Natural killer cell (primary cell): Measurements from ENCODE around the gene PRELP. TPM values are rescaled to one million over a fixed set of nuclear protein-coding genes. Genes with fewer than 3 reads are reported as not detected.

Source experiments
- ATAC-seq, 3 donors: fragments of 150-1000 bp in 2 of 3; fragments of 200-7000 bp in 1 of 3; cut with Tn5 transposase; 1 replicate in 1 of 3; 2 replicates in 2 of 3; pipeline ENCODE4 v1.10.0; 2021; ENCODE audit warnings: mild to moderate bottlenecking in 2 of 3, moderate library complexity in 2 of 3
- DNase-seq, 2 donors: peaks; one replicate each; pipeline versions ENCODE4 v3.0.0 to v3.0.0-alpha.2; 2013 to 2021; ENCODE audit warnings: mixed read lengths in 1 of 2
- H3K27ac ChIP-seq: one replicate; pipeline ENCODE4 v1.5.1; 2013; ENCODE audit warnings: mild to moderate bottlenecking, low read length
- H3K27me3 ChIP-seq: one replicate; pipeline ENCODE4 v1.6.1; 2013; ENCODE audit warnings: low read length; ENCODE audit not compliant: control insufficient read depth, insufficient read depth
- H3K36me3 ChIP-seq: one replicate; pipeline ENCODE4 v1.6.1; 2013; ENCODE audit warnings: low read length; ENCODE audit not compliant: control insufficient read depth, insufficient read depth
- H3K4me1 ChIP-seq: one replicate; pipeline ENCODE4 v1.6.1; 2013; ENCODE audit warnings: low read length; ENCODE audit not compliant: control insufficient read depth, insufficient read depth
- H3K4me3 ChIP-seq: one replicate; pipeline ENCODE4 v1.5.1; 2013; ENCODE audit warnings: low read length
- H3K9me3 ChIP-seq: one replicate; pipeline ENCODE4 v1.6.1; 2013; ENCODE audit warnings: low read length; ENCODE audit not compliant: control insufficient read depth, insufficient read depth
- H3K27ac Mint-ChIP-seq, 2 donors: one replicate each; pipeline ENCODE4 v1.8.0; 2022; ENCODE audit warnings: mild to moderate bottlenecking in 2 of 2, mixed read lengths in 2 of 2, moderate library complexity in 1 of 2
- H3K27me3 Mint-ChIP-seq, 2 donors: one replicate each; pipeline ENCODE4 v1.8.0; 2022; ENCODE audit warnings: low read depth in 2 of 2, mixed read lengths in 2 of 2
- H3K36me3 Mint-ChIP-seq: one replicate; pipeline ENCODE4 v1.8.0; 2022; ENCODE audit warnings: mixed read lengths
- H3K4me1 Mint-ChIP-seq, 2 donors: one replicate each; pipeline ENCODE4 v1.8.0; 2022; ENCODE audit warnings: mixed read lengths in 2 of 2
- H3K4me3 Mint-ChIP-seq: one replicate; pipeline ENCODE4 v1.8.0; 2022; ENCODE audit warnings: mild to moderate bottlenecking, moderate library complexity, mixed read lengths
- H3K9me3 Mint-ChIP-seq, 2 donors: one replicate each; pipeline ENCODE4 v1.8.0; 2022; ENCODE audit warnings: mixed read lengths in 2 of 2
- WGBS: methylation state at CpG from one replicate; pipeline ENCODE4 v1.1.7; 2013; ENCODE audit warnings: missing lambda C conversion rate; ENCODE audit not compliant: insufficient coverage; 5-methylcytosine and 5-hydroxymethylcytosine counted together
- intact Hi-C: fragments of 100-400 bp; cut with micrococcal nuclease; formaldehyde crosslinking; loops from one replicate; pipeline ENCODE4 v1.14.2; 2022
- total RNA-seq, 4 donors: library from RNA; stranded (reverse); fragments of 120-200 nt in 1 of 4; gene quantifications; one replicate each; pipeline versions ENCODE4 v1.2.3 to v1.2.4, GENCODE V29; 2013 to 2022
- TF ChIP-seq, protein P1 (sequence below): fragments of 200-600 bp; IDR thresholded peaks from one replicate; pipeline ENCODE4 v1.8.0; 2022; ENCODE audit warnings: antibody characterized with exemption

Gene PRELP
- total RNA-seq, 3 donors from 2014 or later (not counting 1 experiment from before 2014, with no cell fraction given), result not detected

DNA sequence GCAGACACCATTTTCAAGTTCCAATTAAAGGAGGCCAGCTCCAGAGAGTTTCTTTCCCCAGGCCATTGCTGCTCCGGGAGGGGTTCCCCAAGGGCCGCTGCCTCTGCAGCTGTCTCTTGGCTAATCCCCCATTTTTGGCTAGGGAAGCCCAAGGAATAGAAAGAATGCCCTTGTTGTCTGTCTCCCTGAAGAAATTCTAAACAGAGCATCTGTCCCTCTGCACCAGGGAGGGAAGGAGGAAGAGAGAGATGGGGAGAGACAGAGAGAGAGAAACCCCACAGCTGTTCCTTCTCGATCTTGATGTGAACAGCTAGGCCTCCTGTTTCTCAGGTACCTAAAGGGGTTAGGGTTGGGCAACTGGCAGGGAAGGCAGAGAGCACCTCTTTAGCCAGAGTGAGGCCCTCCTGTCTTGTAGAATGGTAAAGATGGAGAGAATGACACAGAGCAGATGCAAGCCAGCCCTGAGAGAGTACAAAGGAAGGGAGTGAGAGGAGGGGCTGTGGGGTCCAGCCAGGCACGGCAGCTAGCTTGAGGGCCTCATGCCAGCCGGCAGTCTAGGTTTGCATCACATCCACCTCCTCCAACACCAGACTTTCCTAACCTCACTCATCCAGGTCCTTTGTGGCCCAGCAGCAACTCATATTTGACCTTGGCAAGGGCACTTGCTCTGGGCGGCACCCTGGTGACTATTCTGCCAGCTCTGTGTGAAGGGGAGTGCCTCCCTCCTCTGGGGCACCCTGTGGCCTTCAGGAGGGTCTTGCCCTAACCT is 31.4 kb downstream of the PRELP start:
- Histone ChIP-seq H3K4me3 (no peak overlapping the region), H3K27me3 (no peaks in the 10 kb centered on the region), H3K9me3 (no peaks in the 10 kb centered on the region), H3K36me3 (no peaks in the 10 kb centered on the region), H3K27ac (no peak overlapping the region), H3K4me1 (peaks cover 3% of the 10 kb centered on the region)
- H3K4me1 Mint-ChIP-seq, result peaks cover 0 to 4% of the 10 kb centered on the region in 2 donors
- peaks cover 0 to 7% of the 10 kb centered on the region in 2 donors for H3K27me3 Mint-ChIP-seq
- no peaks in the 10 kb centered on the region for H3K9me3 Mint-ChIP-seq
- no peak overlapping the region for H3K27ac Mint-ChIP-seq
- no peaks in the 10 kb centered on the region for H3K36me3 Mint-ChIP-seq
- DNase-seq (no peak), ATAC-seq (no peak)
- WGBS, result 89% methylated on average over 6 of the region's 6 CpGs
- intact Hi-C loops, result no loop called here
- H3K4me3 Mint-ChIP-seq, result no peak overlapping the region
- TF ChIP-seq, protein P1, sequence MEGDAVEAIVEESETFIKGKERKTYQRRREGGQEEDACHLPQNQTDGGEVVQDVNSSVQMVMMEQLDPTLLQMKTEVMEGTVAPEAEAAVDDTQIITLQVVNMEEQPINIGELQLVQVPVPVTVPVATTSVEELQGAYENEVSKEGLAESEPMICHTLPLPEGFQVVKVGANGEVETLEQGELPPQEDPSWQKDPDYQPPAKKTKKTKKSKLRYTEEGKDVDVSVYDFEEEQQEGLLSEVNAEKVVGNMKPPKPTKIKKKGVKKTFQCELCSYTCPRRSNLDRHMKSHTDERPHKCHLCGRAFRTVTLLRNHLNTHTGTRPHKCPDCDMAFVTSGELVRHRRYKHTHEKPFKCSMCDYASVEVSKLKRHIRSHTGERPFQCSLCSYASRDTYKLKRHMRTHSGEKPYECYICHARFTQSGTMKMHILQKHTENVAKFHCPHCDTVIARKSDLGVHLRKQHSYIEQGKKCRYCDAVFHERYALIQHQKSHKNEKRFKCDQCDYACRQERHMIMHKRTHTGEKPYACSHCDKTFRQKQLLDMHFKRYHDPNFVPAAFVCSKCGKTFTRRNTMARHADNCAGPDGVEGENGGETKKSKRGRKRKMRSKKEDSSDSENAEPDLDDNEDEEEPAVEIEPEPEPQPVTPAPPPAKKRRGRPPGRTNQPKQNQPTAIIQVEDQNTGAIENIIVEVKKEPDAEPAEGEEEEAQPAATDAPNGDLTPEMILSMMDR, result no peak

DNA sequence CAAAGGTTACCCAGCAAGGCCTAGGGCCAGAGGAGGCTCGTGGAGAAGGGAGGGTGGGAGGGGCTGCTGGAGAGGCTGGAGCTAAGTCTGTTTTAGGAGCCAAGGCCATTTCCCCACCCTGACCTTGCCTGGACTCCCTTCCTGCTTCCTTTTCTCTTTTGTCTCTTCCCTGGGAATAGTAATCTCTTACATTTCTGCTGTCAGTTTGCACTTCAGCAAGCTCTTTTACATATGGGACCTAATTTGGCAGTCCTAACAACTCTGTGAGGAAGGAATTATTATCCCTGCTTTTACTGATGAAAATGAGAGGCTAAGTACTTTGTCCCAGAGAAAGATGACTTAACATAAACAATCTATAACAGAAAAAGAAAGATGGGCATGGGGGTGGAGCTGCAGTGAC is 32.2 kb downstream of the PRELP start:
- Histone ChIP-seq H3K36me3 (no peaks in the 10 kb centered on the region), H3K27me3 (no peaks in the 10 kb centered on the region), H3K4me3 (no peak overlapping the region), H3K9me3 (no peaks in the 10 kb centered on the region), H3K4me1 (peaks cover 3% of the 10 kb centered on the region), H3K27ac (no peak overlapping the region)
- Mint-ChIP-seq H3K4me1 (peaks cover 0 to 4% of the 10 kb centered on the region in 2 donors), H3K27me3 (peaks cover 0 to 10% of the 10 kb centered on the region in 2 donors), H3K27ac (no peak overlapping the region), H3K36me3 (no peaks in the 10 kb centered on the region), H3K9me3 (no peaks in the 10 kb centered on the region), H3K4me3 (no peak overlapping the region)
- ATAC-seq (no peak), DNase-seq (no peak)
- intact Hi-C loops, result no loop called here
- TF ChIP-seq, protein P1, result no peak
- WGBS, result no CpG with 5 or more reads among the region's 1 CpG

DNA sequence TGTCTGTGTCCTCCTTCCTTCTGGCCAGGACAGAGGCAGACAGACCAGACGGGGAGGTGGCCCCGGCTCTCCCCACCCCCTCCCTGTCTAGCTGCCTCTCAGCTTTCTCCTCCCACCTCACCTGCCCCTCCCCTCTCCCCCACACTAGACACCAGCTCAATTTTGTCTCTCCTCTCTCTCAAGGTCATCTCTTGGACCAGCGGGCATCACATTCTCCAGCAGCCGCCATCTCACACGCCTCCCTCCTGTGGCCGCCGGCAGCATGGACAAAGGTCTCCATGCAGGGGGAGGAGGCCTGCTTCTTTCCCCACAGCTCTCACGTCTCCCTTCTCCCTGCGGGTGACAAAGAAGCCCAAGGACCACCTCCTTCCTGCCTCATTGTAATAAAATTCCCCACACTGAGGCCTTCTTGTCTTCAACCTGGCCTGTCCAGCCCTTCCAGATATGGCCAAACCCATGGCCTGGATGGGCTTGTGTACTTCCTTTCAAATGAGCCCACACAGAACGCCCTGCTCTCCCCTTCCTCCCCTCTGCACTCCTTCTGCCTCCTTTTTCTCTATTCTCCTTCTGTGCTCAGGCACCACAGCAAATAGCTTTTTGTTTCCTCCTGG is 33.0 kb downstream of the PRELP start:
- ATAC-seq, result no peak
- H3K9me3 ChIP-seq, result no peaks in the 10 kb centered on the region
- TF ChIP-seq, protein P1, result no peak
- Mint-ChIP-seq H3K4me3 (no peak overlapping the region), H3K9me3 (no peaks in the 10 kb centered on the region), H3K27me3 (peaks cover 0 to 6% of the 10 kb centered on the region in 2 donors), H3K27ac (no peak overlapping the region), H3K4me1 (peaks cover 0 to 4% of the 10 kb centered on the region in 2 donors), H3K36me3 (no peaks in the 10 kb centered on the region)
- H3K27ac ChIP-seq, result no peak overlapping the region
- WGBS, result 87% methylated on average over 10 of the region's 10 CpGs
- H3K4me3 ChIP-seq, result no peak overlapping the region
- peaks cover 6% of the 10 kb centered on the region for H3K4me1 ChIP-seq
- intact Hi-C loops, result no loop called here
- no peaks in the 10 kb centered on the region for H3K27me3 ChIP-seq
- DNase-seq, result no peak
- H3K36me3 ChIP-seq, result no peaks in the 10 kb centered on the region
